ENCODE measurements around the gene FARSA.

The FARSA gene

DNA sequence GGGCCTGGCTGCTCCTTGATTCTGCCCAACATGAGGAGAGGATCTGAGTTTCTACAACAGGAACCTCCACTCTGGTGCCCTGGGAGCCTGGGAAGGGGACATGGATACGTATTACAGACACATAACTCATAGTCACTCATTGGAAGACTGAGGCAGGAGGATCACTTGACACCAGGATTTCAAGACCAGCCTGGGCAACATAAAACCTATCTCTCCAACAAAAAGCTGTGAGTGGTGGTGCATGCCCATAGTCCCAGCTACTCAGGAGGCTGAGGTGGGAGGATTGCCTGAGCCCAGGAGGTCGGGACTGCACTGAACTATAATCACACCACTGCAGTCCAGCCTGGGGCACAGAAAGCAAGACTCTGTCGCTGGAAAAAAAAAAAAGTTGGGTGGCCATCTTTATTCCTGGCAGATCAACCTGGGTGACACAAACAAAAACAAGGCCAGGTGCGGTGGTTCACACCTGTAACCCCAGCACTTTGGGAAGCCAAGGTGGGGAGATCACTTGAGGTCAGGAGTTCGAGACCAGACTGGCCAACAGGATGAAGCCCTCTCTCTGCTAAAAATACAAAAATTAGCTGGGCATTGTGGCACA is 45.4 kb downstream of the FARSA start:
- no peak for DNase-seq

DNA sequence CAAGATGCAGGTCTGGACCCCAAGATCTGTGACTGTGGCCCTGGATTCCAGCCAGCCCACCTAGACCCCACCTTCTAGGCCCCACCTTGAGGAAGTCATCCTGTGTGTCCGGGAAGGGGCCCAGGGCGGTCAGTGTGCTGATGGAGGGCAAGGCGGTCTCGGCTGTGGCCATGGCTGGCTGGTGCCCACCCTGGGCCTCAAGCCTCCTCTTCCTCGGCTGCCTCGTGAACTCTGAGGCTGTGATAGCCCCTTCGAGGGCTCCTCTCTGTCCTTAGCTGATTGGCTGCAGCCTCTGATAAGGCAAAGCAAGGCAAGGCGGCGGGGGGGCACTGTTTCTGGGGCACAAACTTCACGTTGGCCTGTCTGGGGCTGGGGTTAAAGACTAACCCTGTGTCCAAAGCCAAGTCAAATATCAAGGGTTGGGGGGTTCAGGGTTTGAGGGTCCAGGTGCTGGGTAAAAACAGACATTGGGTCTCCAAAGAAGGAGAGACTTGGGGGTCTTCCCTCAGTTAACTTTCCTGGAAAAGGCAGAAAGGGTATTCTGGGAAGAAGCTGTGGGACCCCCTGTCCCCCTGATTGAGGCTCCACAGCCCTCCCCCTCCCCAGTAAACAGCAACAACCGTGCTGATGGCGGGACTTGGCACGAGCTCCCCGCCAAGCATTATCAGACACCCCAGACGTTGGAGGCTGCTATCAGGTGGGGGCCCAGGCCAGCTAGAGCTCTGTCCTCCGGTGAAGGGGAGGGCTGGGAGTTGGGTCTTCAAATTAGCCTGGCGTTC is 46.4 kb downstream of the FARSA start, which contains the start of gene KLF1:
TSS of gene KLF1 (minus strand) at position 233 of the 779 bp plus-strand sequence. CDS start at position 172, 61 bp downstream.
- DNase-seq = no peak

DNA sequence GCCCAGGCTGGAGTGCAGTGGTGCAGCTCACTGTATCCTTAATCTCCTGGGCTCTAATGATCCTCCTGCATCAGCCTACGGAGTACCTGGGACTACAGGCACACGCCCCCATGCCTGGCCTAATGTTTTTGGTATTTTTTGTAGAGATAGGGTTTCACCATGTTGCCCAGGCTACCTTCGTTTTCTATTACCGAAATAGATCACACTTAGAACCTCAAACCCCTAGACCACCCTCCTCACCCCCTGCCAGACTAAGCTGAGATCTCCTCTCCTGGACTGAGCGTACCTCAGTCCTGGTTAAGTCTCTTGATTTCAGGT is 46.9 kb downstream of the FARSA start:
- no peak for DNase-seq

DNA sequence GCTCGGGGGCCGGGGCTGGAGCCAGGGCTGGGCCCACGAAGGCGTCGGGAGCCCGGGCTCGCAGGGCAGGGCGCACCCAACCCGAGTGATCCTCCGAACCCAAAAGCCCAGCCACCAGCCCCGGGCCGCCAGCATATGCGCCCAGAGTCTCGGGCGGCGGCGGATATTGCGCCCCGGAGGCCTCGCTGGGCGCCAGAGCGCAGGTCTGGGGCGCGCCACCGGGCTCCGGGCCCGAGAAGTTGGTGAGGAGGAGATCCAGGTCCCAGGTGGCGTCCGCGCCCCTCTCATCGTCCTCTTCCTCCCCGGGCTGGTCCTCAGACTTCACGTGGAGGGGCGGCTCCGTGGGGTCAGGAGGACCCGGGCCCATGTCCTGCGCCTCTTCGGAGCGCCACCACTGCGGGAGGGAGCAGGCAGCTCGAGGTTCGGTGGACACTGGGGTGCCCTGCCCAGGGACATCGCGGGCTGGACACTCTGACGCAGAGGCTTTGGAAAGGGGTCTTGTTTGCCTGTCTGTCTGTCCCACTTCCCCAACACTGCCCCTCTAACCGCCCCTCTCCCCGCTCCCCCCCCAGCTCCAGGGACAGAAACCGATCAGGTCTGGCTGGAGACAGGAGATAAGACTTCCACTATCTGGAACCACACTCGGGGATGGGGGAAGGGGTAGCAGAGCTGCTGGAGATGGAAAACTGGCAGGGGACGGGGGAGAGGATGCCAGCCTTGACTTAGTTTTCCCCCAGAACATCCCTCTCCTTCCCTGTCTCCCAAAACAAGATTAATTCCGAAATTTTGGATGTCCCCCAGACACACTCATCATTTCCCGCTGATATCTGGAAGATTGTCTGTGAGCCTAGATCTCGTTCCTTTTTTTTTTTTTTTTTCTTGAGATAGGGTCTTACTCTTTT is 47.5 kb downstream of the FARSA start:
- no peak for DNase-seq

DNA sequence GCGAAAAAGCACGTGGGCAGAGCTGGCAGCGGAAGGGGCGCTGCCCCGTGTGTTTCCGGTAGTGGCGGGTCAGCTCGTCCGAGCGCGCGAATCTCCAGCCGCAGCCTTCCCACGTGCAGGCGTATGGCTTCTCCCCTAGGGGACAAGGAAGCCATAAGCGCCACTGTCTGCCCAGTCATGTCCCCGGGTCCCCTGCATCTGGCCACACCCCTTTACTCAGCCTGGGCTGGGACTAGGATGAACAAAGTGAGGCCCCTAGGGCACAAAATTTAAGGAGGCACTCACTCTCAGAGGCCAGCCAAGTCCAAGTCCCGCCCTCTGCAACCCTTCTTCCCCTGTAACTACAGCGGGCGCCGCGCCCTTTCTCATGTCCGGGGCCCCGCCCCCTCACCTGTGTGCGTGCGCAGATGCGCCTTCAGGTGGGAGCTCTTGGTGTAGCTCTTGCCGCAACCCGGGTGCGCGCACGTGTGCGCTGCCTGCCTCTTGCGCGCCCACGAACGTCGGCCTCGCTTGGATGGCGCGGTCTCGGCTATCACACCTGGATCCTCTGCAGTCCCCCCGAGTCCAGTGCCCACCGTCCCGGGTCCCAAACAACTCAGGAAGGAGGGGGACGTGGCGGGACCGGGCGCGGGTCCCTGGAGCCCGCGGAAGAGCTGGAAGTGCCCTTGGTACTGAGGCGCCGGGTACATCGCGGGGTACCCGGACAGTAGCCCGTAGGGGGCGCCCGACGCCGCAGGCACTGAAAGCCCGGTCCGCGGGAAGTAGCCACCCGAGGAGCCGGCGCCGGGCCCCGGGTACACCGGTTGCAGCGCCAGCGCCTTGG is 48.4 kb downstream of the FARSA start:
- peak; percentile 96 for DNase-seq

DNA sequence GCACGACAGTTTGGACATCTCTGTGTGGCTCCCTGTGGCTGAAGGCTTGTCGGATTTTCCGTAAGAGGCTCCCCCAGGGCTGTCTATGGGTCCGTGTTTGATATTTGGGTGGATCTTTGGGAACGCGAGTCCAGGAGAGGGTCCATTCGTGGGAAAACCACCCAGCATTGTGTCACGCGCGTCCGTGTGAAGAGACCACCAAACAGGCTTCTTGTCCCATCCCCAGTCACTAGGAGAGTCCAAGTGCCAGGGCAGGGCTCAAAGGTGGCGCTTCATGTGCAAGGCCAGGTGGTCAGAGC is 48.9 kb downstream of the FARSA start:
- DNase-seq = no peak

DNA sequence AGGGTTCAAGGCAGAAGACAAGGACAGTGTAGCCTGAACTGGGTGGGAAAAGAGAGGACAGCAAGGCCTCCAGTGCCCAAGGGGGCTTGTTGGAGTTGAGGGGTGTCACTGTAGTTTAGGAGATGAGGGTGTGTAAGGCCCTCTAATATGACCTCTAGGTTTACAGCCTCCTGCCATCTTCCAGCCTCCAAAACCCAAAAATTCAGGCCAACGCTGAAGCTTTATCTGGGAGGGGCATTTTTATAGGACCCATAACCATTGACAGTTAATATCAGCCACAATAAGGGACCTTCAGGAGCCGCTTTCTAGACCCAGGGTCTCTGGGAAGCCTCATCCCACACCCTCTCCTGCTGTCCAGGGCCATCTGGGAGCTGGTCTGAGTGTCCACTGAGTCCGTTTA is 49.3 kb downstream of the FARSA start:
- DNase-seq = no peak

DNA sequence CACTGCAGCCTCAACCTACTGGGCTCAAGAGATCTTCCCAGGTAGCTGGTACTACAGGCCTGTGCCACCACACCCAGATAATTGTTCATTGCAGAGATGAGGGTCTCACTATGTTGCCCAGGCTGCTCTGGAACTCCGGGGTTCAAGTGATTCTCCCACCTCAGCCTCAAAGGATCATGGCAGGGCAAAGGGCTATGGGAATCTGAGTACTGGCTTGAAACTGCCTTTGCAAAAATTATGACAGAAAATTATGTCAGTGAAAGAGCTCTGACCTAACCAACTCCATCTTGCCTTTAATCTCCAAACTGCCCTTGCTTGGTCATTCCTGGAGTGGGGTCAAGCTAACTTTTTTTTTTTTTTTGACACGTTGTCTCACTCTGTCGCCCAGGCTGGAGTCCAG is 50.9 kb downstream of the FARSA start:
- DNase-seq = no peak

DNA sequence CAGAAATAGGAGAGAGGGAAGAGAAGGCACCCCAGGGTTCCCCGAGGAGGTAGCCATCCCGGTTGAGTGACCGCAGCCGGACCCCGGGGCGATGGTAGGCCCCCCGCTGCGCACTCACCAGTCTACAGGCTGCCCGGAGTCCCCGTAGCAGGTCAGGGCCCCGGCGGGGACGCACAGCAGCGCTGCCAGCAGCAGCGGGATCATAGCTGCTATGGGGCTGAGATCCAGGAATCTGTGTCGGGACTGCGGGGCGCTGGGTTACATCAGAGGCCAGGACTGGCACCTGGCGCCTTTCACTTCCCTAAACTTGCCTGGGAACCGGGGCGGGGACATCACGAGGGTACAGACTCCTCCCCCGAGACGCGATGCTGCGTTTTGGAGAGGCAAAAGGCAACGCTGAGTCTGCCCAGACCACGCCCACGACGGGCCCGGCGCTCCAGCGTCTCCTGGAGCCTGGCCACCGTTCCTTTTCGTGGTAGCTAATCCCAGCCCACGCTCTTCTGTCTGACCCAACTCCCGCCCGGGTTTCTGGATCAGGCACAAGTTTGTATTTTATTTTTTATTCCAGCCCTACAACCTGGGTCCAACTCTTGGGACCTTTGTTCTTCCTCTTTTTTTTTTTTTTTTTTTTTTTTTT is 52.2 kb downstream of the FARSA start, which contains the start of gene DNASE2:
TSS of gene DNASE2 (minus strand) at position 278 of the 637 bp plus-strand sequence. CDS start at position 204, 74 bp downstream.
- peak; percentile 95 for DNase-seq

DNA sequence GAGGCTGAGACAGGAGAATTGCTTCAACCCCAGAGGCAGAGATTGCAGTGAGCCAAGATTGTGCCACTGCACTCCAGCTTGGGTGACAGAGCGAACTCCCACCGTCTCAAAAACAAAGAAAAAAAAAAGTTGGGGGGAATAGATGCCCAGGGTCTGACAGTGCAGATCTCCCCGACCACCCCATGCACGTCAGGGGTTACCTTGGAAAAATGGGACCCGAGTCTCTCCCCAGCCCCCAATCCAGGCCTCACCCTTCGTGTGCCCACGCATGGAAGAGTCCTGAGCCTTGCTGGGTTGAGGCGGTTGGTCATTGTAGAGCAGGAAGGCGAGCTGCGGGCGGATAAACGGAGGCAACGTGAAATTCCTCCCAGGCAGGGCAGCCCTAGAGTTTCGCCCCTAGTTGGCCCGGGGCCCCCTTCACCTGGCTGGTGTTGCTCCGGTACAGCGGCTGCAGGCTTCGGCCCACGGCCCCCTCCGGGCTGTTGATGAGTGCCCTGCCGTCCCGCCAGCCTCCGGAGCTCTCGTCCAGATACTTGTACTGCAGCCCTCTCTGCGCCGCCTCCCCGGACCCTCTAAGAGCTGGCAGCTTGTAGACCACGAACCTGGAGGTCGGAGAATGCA is 52.9 kb downstream of the FARSA start:
- DNase-seq = no peak

DNA sequence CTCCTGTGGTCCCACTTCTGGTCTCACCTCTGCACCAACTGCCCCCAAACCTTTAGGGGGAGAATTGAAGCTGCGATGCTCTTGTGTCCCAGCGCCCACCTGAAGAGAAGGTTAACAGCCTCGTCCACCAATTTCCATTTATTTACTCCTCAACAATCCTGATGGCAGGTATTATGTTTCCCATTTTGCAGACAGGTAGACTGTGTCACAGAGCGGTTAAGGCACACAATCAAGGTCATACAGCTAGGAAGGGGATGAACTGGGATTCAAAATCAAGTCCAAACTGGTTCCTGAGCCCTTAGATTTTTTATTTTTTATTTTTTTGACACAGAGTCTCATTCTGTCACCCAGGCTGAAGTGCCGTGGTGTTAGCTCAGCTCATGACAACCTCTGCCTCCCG is 58.4 kb downstream of the FARSA start:
- no peak for DNase-seq

DNA sequence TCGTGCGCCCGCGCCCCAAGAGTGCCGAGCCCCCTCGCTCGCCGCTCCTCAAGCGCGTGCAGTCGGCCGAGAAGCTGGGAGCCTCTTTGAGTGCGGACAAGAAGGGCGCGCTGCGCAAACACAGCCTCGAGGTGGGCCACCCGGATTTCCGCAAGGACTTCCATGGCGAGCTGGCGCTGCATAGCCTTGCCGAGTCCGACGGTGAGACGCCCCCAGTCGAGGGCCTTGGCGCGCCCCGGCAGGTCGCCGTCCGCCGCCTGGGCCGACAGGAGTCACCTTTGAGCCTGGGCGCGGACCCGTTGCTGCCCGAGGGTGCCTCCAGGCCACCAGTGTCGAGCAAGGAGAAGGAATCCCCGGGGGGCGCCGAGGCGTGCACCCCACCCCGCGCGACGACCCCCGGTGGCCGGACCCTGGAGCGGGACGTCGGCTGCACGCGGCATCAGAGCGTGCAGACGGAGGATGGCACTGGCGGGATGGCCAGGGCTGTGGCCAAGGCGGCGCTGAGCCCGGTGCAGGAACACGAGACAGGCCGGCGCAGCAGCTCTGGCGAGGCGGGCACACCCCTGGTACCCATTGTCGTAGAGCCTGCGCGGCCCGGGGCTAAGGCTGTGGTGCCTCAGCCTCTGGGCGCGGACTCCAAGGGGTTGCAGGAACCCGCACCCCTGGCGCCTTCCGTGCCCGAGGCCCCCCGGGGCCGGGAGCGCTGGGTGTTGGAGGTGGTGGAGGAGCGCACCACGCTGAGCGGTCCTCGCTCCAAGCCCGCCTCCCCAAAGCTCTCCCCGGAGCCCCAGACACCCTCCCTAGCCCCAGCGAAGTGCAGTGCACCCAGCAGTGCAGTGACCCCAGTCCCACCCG is 59.4 kb downstream of the FARSA start:
- no peak for DNase-seq

DNA sequence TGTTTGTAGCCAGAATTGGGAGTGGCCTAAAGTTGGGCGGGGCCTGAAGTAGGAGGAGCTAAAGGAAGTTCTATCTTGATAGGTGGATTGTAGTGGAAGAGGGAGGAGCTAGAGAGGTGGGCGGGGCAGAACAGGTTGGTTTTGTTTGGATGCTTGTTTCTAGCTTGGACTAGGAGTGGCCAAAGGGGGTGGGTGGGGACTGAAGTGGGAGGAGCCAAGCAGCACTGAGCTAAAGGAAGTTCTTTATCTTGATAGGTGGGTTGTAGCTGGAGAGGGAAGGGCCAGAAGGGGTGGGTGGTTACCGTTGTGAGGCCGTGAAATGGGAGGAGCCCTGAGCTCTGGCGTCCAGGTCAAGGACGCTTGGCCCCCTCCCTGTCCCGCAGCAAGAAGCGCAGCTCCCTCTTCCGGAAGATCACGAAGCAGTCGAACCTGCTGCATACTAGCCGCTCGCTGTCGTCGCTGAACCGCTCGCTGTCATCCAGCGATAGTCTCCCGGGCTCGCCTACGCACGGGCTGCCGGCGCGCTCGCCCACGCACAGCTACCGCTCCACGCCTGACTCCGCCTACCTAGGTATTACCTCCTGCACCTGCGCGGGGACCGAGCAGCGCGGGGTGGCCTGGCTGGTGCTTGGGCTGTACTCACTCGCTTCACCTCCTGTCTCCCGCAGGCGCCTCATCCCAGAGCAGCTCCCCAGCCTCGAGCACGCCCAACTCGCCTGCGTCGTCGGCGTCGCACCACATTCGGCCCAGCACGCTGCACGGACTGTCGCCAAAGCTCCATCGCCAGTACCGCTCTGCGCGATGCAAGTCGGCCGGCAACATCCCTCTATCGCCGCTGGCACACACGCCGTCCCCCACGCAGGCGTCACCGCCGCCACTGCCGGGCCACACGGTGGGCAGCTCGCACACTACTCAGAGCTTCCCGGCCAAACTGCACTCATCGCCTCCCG is 60.3 kb downstream of the FARSA start:
- DNase-seq = peak; percentile 44

Measured in NCI-H2029 (cell line).